HG03196 (cell line): ENCODE measurements around the gene PTPRN2.
"Not testable (repeated sequence)": the region's sequence is repeated elsewhere in the genome, so short reads cannot be mapped to it uniquely, and the experiment has no call there.

Source experiments
- ATAC-seq: cut with Tn5 transposase; IDR thresholded peaks from one replicate; pipeline ENCODE4 v1.9.1; 2021; ENCODE audit not compliant: unreplicated experiment

Gene PTPRN2

DNA sequence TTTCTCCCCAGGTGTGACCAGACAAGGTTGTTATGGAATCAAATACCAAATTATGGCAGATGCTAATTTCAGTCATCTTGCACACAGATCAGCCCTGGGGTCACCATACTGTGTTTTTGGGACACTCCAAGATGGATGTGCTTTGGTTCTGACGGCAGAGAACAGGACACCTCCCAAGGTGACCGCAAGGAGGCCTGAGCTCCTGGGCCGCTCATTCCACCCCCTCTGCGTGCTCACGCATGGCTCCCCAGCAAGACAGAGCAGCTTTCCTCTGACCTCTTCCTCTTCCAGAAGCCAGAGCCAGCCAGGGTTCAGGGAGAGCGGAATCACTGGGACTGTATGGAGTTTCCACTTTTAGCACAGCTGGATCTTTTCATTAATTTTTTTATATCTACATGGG is 848.0 kb downstream of the PTPRN2 start:
- no peak for ATAC-seq

GRCh38 chr7:157739031-157739430 is 848.6 kb downstream of the PTPRN2 start:
- no peak for ATAC-seq

GRCh38 chr7:157738066-157738460 is 849.6 kb downstream of the PTPRN2 start:
- ATAC-seq, result no peak

DNA sequence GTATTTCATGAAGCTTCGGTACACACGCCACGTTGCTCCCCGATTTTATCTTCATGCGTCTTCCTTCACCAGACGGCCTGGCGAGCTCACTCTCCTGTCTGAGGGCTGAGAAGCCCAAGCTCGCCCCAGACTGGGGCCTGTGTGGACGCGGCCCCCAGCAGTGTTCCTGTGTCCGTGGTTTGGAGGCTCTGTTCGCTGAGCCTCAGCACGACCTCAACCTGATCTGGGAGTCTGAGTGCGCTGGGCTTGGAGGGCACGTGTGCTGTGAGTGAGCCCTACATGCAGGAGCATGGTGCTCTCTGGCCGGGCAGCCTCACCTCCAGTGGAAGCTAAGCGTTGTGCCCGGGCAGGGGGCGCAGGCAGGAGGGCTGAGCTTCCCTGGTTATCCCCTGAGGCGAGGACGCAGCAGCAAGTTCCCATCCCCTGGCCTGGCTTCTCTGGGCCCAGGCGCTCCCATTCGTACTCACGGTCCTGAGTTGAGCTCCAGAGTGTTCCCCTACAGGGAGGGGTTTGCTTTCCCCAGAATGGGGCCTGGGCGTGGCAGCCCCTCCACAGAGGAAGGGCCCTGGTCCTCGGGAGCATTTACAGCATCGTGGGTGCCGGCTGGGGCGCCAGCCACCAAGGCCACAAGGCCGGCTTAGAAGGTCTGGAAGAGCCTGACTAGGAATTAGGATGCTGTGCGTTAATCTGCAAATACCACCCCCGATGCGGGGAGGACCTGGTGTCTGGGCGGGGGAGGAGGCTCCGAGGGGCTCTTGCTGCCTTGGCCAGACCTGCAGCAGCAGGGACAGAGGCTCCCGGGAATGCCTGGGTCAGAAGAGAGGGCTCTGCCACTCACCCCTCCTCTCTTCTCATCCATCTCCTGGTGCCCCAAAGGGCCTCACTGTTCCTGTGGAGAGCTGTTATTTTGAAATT is 850.2 kb downstream of the PTPRN2 start:
- no peak for ATAC-seq

DNA sequence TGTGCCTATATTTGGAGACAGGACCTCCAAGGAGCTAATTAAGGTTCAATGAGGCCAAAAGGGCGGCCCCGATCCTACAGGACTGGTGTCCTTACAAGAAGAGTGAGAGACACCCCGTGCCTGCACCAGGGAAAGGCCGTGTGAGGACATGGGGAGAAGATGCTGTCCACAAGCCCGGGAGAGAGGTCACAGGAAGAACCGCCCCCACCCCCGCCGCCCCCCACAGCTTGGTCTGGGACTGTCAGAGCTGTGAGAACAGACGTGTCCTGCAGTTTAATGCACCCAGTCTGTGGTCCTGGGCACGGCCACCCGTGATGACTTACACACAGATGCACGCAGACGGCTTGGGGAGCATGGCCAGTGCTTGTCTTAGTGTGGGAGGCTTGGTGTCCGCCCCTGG is 851.3 kb downstream of the PTPRN2 start:
- ATAC-seq, result no peak

DNA sequence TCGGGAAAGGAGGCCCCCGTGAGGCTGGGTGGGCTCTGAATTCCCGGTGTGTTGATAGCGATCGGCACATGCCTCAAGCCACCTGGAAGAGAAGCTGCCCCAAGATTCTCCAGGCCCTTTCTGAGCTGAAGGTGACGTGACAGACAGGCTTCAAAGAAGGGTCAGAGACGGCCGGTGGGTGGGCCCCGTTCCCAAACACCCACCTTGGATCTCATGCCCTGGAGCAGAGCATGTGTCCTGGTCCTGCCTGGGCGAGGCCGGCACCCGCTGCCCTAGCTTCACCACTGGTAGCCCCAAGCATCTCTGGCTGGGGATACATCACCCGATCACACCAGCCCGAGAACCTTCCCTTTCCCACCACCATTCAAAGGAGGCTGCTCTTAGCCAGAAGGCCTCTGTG is 851.8 kb downstream of the PTPRN2 start:
- no peak for ATAC-seq

DNA sequence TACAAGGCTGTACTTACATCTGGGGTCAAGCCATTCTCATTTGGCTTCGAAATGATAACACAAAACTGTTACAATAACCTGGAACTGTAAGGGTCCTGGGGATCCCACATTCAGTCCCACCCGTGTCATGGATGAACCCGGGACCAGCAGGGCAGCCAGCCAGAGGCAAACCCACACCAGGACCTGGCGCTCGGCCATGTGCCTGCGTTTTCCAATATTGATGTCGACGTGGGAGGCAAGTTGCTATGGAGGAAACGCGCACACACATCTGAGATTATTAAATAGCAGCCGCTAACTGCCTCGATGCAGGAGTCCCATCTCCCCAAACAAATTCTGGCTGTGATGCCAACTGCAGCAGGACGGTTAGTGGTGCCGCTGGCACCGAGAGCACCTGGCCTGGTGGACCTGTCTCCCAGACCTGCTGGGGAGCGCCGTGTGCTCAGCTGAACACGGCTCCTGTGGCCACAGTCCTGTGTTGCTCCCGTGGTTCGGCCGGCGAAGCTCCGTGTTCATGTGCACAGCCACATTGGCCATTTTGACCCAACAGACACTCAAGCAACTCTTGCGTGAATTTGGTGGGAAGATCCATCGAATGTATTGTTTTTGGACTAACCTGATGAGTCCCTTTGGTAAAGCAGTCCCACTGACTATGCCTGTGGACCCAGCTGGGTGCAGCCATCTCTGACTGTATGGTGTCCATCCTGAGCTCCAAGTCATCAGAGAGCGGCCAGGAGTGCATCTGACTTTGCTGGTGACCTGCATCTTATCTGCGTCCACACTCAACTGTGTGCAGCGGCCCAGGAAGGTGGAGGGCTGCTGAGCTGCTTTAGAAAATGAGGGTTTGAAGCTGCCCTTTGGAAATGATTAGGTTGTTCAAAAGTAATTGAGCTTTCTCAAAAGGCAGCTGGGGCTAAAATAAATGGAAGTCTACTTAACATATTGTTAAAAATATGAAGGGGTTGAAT is 852.7 kb downstream of the PTPRN2 start:
- no peak for ATAC-seq

DNA sequence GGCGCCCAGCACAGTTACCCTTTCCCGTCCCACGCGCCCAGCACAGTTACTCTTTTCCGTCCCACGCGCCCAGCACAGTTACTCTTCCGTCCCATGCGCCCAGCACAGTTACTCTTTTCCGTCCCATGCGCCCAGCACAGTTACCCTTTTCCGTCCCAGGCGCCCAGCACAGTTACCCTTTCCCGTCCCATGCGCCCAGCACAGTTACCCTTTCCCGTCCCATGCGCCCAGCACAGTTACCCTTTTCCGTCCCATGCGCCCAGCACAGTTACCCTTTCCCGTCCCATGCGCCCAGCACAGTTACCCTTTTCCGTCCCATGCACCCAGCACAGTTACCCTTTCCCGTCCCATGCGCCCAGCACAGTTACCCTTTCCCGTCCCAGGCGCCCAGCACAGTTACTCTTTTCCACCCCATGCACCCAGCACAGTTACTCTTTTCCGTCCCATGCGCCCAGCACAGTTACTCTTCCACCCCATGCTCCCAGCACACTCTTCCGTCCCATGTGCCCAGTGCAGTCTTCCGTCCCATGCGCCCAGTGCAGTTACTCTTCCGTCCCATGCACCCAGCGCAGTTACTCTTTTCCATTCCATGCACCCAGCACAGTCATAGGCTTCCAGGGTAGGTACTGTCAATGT is 853.7 kb downstream of the PTPRN2 start:
- ATAC-seq, result not testable (repeated sequence)

- ATAC-seq, result no peak
Measured at GRCh38 chr7:157731126-157731525, 856.5 kb downstream of the PTPRN2 start.

GRCh38 chr7:157730614-157731013 is 857.0 kb downstream of the PTPRN2 start:
- ATAC-seq, result no peak

- ATAC-seq, result no peak
Measured at GRCh38 chr7:157729566-157729965, 858.1 kb downstream of the PTPRN2 start.

GRCh38 chr7:157727964-157728615 is 859.5 kb downstream of the PTPRN2 start:
- no peak for ATAC-seq

DNA sequence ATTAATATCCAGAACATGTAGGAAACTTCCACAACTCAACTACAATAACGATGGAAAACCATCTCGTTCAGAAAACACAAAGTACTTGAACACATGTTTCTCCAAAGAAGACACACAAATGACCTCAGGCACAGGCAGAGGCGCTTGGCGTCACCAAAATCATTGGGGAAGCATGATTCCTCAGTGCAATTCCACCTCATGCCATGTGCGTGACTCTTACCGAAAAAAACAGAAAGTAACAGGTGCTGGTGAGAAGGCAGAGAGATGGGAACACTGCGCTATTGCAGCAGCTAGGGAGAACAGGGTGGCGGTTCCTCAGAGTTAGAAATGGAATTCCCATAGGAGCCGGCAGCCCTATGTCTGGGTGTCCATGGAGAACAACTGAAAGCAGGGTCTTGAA is 860.9 kb downstream of the PTPRN2 start:
- no peak for ATAC-seq

DNA sequence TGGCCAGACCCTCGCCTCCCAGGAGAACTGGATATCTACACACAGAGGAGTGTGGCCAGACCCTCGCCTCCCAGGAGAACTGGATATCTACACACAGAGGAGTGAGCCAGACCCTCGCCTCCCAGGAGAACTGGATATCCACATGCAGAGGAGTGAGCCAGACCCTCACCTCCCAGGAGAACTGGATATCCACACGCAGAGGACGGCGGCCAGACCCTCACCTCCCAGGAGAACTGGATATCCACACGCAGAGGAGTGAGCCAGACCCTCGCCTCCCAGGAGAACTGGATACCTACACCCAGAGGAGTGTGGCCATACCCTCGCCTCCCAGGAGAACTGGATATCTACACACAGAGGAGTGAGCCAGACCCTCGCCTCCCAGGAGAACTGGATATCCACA is 862.3 kb downstream of the PTPRN2 start:
- not testable (repeated sequence) for ATAC-seq

DNA sequence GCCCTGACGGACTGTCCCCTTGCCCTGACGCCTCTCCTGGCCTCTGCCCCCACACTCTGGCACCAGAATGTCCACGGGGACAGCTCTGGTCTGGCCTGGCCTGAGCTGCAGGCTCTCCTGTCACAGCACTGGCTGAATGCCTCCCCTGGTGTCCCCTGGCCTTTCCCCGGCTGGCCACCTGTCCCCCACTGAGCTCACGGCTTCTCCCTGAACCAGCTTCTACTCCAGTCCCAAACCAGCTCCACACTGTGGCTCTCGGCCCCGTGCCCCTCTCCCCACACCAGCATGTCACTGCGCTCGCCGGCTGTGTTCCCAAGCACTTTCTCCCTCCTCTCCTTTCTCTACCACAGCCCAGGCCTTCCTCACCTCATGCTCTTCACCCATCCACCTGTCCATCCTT is 864.4 kb downstream of the PTPRN2 start:
- no peak for ATAC-seq

DNA sequence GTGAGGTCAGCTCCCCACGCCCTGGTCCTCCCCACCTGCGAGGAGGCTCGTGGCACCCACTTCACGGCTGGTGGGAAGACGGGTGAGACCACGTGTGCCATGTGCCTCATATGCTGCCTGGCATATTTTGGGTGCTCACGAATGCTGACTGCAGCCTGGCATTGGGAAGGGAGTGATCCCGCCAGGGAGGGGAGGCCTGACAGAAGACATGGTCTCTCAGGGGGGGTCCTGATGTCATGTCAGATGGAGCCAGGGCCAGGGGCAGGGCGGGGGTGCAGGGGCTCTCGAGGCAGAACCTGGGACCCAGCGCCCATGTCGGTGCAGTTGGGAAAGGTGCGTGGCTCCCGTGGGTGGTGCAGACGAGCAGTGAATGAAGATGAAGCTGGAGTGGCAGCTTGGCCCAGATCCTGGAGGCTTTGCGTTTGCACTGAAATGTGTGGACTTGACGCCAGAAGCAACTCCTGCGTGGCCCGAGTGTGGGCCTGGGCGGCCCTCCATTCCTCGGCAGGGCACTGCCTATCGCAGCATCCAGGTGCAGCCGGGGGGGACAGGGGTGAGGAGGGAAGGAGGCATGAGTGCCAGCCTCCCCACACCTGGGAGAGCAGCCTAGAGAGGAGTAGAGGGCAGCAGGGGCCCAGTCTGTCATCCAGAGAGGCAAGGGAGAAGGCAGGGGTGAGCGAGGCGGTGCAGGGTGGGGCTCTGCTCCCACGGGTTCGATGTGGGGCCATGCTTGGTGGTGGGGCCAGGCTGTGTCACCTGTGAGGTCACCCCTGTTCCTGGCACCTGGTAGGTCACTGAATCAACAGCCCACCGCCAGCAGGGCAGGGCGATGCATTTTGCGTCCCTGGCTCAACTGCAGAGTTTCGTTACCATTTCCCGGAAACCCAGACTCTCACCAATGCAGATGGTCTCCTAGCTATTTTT is 865.2 kb downstream of the PTPRN2 start:
- no peak for ATAC-seq

DNA sequence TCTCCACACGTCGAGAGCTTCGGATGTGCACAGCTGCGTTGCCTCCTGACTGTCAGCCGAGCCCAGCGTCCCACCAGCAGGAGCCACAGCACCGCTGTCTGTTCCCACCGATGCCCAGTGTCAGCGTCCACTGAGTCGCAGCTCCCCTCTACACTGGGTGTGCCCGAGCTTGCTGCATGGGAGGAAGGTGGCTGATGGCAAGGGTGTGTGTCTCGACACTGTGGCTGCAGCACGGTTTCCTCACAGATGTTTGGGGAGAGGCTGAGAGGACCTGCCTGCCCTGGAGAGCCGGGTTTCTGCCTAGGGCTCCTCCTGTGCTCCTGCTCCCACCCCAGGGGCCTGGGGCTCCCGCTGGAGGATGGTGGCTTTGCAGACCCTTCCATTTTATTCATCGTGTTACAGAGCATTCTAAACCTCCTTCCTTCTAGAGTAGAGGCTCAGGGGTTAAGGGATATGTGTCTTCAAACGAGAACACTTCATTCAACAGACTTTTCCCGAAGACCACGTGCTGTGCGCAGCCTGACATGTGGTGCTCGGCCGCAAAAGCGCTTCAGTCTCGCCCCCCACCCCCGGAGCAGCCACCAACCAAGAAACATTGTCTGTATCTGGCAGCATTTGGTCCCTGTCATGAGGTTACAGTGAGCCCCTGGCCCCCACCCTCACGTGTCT is 866.0 kb downstream of the PTPRN2 start:
- ATAC-seq, result no peak

DNA sequence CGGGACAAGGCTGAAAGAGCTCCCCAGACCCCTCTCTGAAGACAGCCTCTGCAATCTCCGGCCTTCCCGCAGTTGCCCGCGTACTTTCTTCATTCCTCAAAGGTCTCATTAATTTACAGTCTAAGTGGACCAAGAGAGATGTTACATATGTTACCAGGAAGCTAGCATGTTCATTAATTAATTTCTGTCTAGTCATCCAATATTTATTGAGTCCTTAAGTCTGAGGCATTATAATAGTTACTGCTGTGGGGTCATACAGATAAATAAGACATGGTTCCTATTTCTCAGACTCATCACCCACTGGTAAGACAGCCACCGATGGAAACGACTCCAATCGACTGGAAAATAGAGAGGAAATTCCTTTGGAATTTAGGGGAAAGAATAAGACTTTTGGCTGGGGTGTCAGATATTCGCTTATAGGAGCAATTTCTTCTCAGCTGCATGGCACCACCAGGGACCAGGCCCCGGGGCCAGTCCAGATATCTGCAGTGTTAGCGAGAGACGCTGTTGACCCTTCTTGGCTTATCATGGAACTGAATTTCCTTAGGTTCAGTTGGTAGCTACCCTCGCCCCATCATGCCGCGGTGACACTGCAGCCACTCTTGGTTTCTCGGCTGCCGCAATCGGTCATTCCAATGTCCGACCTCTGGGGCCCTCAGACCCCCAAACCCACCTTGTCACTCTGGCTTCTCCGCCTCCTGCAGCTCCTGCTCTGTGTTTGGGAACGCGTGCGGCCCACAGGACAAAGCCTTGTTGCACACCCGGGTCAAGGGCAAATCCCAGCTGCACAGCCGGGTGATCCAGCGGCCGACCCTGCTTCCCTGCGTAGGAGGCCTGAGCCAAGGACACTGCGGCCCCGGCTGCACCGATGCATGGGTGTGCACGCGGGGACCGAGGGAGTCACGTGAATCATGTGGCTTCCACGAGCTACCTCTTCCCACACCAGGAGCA is 867.6 kb downstream of the PTPRN2 start:
- no peak for ATAC-seq
